RPMI7951 (cell line): ENCODE results near the gene TSPY2. TPM values are rescaled to one million over a fixed set of nuclear protein-coding genes. Genes with fewer than 3 reads are reported as not detected.
"Not testable (repeated sequence)": the region's sequence is repeated elsewhere in the genome, so short reads cannot be mapped to it uniquely, and the experiment has no call there.

Experiments used
- DNase-seq: peaks from one replicate; pipeline ENCODE4 v3.0.0-alpha.2; 2012; ENCODE audit warnings: low read depth
- total RNA-seq: library from RNA; depleted of rRNA; stranded (reverse); fragments of >200 nt; shearing (Covaris generic); gene quantifications from 2 replicates; pipeline ENCODE4 v1.2.3, GENCODE V29; 2014; rRNA removed

The TSPY2 gene, protein sequence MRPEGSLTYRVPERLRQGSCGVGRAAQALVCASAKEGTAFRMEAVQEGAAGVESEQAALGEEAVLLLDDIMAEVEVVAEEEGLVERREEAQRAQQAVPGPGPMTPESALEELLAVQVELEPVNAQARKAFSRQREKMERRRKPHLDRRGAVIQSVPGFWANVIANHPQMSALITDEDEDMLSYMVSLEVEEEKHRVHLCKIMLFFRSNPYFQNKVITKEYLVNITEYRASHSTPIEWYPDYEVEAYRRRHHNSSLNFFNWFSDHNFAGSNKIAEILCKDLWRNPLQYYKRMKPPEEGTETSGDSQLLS
- not detected in 2 replicates for total RNA-seq

DNA sequence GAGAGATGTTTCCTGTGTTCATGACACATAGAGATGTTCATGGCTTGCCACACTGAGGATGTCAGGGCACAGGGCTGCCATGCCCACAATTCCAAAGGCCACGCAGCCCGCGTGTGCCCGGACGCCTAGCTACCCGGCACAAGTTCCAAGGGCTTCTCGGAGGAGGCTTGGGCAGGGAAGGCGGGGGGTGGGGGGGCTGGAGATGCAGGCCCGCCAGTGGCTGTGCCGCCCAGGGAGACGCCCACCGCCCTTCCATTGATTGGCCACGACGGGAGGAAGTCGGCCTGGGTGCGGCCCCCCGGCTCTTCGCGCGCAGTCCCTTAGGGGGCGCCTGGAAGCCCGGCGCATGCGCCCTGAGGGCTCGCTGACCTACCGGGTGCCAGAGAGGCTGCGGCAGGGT is at the start of gene TSPY2:
TSPY2 (plus strand) TSS at position 301 of the 400 bp plus-strand sequence; CDS start at position 347, 46 bp downstream.
- DNase-seq = not testable (repeated sequence)

DNA sequence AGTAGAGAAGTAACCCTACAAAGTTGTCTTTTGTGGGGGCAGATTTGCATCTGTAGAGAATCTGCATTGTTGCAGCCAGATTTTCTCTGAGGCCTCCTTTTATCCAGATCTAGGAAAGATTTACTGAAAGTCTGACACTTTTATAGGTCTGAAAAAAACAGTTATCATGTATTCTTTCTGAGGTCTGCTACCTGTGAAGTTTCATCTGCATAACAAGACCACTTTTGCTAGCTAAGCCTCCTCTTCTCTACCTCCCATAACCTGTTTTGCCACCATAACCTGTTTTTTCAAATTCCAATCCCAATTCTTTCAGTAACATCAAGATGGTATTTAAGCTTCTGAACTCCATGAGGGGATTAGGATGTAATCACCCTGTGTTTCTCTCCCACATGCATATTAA is 36.5 kb upstream of the TSPY2 start:
- DNase-seq = not testable (repeated sequence)

DNA sequence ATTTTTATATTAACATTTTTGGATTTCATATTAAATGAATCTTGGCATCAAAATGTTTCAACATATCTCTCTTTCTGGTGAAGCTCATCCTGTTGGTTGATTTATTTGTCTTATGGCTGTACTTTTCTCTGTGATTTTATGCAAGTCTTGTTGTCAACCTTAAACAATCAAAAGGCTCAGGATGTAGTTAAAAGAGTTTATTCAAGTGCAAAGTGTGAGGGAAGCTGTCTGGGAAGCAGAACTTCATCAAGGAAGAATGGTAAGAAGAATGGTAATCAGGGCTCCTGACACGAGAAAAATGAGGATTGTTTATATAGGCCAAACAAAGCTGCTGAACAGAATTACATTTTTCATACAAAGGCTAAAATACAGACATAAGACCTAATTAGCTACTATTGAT is 29.0 kb upstream of the TSPY2 start:
- not testable (repeated sequence) for DNase-seq

DNA sequence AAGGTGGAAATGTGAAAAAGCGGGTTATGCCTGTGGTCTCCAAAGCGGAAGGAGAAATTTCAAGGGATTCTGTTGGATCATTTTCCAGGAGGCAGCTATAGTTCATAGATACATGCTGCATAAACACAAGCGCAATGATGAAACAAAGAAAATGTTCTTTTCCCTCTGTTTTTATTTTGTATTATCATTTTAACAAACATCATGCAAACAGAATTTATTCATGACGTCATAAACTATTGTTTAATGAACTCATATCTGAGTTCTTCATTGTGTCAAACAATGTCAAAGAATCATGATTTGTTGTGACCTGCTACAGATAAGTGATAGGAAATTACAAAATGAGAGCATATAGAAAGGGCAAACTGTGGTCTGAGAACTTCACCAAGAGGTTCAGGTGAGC is 23.8 kb downstream of the TSPY2 start:
- DNase-seq = not testable (repeated sequence)
